ENCODE results near the gene VRK1. TPM values are rescaled to one million over a fixed set of nuclear protein-coding genes. Genes with fewer than 3 reads are reported as not detected.
A peak's percentile ranks its signal among the peaks of the same experiment; 100 is the strongest.

VRK1 gene
- polyA plus RNA-seq, 1 experiment: 3.7 TPM

DNA sequence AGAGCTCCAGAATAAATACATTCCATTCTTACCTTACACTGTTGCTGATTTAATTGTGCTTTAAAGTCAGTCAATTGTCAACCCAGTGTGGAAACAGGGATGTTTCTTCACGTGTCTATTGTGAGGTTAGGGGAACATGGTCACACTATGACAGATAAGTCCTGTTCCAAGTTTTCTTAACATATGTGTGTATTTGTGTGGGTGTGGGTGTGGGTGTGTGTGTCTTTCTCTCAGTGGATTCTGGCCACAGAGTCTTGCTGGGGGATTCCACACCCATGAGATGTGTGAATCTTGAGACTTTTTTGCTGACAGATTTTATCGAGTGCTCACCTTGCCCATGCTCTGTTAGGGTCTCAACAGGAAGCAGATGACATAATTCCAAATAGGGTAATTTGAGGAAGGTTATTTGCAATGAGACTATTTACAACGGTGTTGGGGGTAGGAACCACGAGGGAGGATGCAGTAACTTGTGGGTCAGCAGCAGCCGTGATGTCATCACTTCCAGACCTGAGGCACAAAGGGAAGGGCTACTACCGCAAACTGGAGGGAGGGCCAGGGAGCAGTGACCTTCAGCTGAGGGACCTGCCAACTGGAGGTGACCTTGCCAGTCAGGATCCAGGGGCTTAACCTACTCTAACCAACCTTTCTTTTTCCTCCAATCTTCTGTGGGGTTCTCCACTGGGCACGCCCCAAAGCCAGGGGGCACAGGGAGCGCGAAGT, 1.9 kb upstream of the VRK1 start:
- Histone ChIP-seq H3K4me3 (ENCODE audit: low read depth, low read length) (no peak overlapping the region), H3K36me3 (ENCODE audit: control insufficient read depth, insufficient read depth, low read length) (no peaks in the 10 kb centered on the region), H3K27me3 (ENCODE audit: control insufficient read depth, insufficient read depth, low read length) (peaks cover 1% of the 10 kb centered on the region; the same call in 1 of the 2 replicates)
- CTCF ChIA-PET: no interaction called here
- TF ChIP-seq, protein P1, sequence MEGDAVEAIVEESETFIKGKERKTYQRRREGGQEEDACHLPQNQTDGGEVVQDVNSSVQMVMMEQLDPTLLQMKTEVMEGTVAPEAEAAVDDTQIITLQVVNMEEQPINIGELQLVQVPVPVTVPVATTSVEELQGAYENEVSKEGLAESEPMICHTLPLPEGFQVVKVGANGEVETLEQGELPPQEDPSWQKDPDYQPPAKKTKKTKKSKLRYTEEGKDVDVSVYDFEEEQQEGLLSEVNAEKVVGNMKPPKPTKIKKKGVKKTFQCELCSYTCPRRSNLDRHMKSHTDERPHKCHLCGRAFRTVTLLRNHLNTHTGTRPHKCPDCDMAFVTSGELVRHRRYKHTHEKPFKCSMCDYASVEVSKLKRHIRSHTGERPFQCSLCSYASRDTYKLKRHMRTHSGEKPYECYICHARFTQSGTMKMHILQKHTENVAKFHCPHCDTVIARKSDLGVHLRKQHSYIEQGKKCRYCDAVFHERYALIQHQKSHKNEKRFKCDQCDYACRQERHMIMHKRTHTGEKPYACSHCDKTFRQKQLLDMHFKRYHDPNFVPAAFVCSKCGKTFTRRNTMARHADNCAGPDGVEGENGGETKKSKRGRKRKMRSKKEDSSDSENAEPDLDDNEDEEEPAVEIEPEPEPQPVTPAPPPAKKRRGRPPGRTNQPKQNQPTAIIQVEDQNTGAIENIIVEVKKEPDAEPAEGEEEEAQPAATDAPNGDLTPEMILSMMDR (IDR thresholded peaks at IDR 0.05; ENCODE audit: insufficient read depth, low read depth, low read length): no peak
- no peak for DNase-seq (ENCODE audit: low read depth)
- POLR2A ChIA-PET: no interaction called here

DNA sequence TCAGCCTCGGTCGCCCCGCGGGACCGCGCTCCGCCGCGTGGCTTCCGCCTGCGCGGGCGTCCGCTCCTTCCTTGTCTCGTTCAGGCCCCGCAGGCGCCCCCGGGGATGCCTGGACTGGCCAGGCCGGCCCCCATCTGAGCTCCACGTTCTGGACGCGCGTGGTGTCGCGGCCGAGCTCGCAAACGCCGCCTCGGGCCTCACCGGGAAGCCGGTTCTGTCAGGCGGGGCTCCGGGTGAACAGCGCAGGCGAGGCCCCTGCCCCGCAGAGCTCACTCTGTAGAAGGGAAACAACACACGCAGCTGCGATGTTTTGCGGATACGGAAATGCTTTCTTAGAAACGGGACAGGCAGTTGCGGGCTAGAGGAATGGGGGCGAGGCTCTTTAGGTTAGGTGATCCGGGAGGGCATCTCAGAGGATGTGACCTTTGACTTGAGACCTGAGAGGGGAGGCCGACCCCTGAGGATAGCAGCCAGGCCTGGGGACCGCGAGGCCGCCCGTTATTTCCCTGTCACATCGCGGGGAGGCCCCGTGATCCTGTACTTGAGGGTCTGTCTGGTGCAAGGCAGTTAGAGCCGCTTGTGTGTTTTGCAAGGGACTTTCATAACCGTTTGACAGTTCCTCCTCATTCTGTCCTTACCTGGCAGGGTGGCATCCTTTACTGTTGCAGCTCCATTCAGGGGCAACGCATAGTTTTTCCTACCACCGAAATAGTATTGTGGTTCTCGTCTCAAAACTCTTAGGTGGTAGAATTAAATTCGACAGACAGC, 584 bp downstream of the VRK1 start:
- Histone ChIP-seq H3K4me3 (ENCODE audit: low read depth, low read length) (peak overlapping the region; percentile 65), H3K36me3 (ENCODE audit: control insufficient read depth, insufficient read depth, low read length) (no peaks in the 10 kb centered on the region), H3K27me3 (ENCODE audit: control insufficient read depth, insufficient read depth, low read length) (peaks cover 1% of the 10 kb centered on the region; the same call in 1 of the 2 replicates)
- POLR2A ChIA-PET: no interaction called here
- CTCF ChIA-PET: interaction anchor here (0.5 to 1.6 kb wide), 2 partner anchors 12 to 35 kb away, joined by 5 read pairs; no protein-coding TSS in a partner anchor
- TF ChIP-seq, protein P1 (IDR thresholded peaks at IDR 0.05; ENCODE audit: insufficient read depth, low read depth, low read length): no peak
- DNase-seq (ENCODE audit: low read depth): no peak

DNA sequence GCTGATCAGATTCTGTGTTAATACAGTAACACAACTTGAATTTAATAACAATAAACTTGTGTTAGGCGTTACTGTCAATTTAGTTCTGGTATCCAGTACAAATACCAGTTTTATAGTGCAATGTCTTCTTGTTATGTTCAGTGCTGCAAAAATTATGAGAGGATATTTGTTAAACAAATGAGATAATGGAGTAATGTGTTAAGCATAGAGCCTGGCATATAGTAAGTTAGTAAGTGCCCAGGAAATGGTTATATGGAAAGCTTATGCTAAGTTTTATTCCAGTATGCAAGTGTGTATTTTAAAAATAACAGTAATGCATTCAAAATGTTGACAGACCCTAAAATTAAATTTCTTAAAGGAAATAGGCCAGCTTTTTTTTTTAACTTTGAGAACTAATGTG, 1.8 kb downstream of the VRK1 start:
- DNase-seq (ENCODE audit: low read depth): no peak
- POLR2A ChIA-PET: no interaction called here
- no peak overlapping the region for H3K4me3 ChIP-seq (ENCODE audit: low read depth, low read length)
- TF ChIP-seq, protein P1 (IDR thresholded peaks at IDR 0.05; ENCODE audit: insufficient read depth, low read depth, low read length): no peak
- no peaks in the 10 kb centered on the region for H3K36me3 ChIP-seq (ENCODE audit: control insufficient read depth, insufficient read depth, low read length)
- no peaks in the 10 kb centered on the region for H3K27me3 ChIP-seq (ENCODE audit: control insufficient read depth, insufficient read depth, low read length)
- CTCF ChIA-PET: interaction anchor here (0.8 kb wide), 1 partner anchor 33 kb away, joined by 3 read pairs; no protein-coding TSS in a partner anchor

DNA sequence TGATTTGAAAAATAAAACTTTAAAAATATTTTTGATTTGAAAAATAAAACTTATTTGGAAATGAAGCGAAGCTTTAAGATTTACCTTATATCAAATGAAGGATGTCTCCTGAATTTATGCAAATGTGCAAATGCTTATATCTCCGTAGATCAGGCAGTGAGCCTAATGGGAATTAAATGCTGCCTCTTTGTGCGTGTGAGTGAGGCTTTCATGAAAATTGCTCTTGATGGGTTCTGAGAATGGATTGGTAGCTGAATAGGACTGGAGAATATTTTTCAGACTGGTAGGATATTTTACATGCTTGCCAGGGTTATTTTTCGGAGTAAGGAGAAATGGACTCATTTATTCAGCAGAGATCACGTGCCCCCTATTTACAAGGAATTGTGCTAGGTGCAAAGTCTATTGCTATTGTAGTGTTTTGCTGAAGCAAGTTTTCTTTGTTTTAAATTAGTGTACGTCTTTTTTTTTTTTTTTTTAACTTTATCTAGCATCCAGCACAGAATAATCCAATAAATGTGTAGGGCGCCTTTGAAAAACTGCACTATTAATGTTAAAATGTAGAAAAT, 2.4 kb downstream of the VRK1 start:
- Histone ChIP-seq H3K36me3 (ENCODE audit: control insufficient read depth, insufficient read depth, low read length) (no peaks in the 10 kb centered on the region), H3K4me3 (ENCODE audit: low read depth, low read length) (no peak overlapping the region), H3K27me3 (ENCODE audit: control insufficient read depth, insufficient read depth, low read length) (no peaks in the 10 kb centered on the region)
- TF ChIP-seq, protein P1 (IDR thresholded peaks at IDR 0.05; ENCODE audit: insufficient read depth, low read depth, low read length): no peak
- no peak for DNase-seq (ENCODE audit: low read depth)
- CTCF ChIA-PET: interaction anchor here (0.8 kb wide), 1 partner anchor 32 kb away, joined by 3 read pairs; no protein-coding TSS in a partner anchor
- POLR2A ChIA-PET: no interaction called here

DNA sequence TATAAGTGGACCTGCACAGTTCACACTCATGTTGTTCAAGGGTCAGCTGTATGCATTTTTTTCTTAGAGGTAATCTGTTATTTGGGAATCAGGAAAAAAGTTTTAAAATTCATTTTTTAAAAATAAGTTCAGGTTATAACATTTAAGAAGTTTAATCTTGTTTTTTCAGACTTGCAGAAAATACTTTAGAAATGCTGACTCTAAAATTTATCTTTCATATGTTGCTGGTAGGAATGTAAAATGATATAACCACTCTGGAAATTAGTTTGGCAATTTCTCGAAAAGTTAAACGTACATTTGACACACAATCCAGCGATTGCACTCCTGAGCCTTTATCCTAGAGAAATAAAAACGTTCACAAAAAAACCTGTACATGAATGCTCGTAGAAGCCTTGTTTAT, 4.7 kb downstream of the VRK1 start:
- H3K36me3 ChIP-seq (ENCODE audit: control insufficient read depth, insufficient read depth, low read length): no peaks in the 10 kb centered on the region
- no peaks in the 10 kb centered on the region for H3K27me3 ChIP-seq (ENCODE audit: control insufficient read depth, insufficient read depth, low read length)
- H3K4me3 ChIP-seq (ENCODE audit: low read depth, low read length): no peak overlapping the region
- ChIA-PET POLR2A (no interaction called here), CTCF (interaction anchor here (1.4 kb wide), 1 partner anchor 51 kb away, joined by 3 read pairs; no protein-coding TSS in a partner anchor)
- TF ChIP-seq, protein P1 (IDR thresholded peaks at IDR 0.05; ENCODE audit: insufficient read depth, low read depth, low read length): no peak
- no peak for DNase-seq (ENCODE audit: low read depth)

Data from BJ (cell line).